Natural killer cell treated with Interleukin-12 subunit alpha and Interleukin-12 subunit beta and Interleukin-15 and Interleukin-18, amount 100 ng/mL, for 72 hours (primary cell): ENCODE results near the gene BTG4. TPM values are rescaled to one million over a fixed set of nuclear protein-coding genes. Genes with fewer than 3 reads are reported as not detected.
A peak's percentile ranks its signal among the peaks of the same experiment; 100 is the strongest.

Experiments
- ATAC-seq, 2 donors: fragments of 150-1000 bp; cut with Tn5 transposase in 1 of 2; sonication (Bioruptor Pico), chemical (Tn5 transposase) in 1 of 2; 2 replicates each; pipeline ENCODE4 v1.10.0; 2021
- DNase-seq: peaks from one replicate; pipeline ENCODE4 v3.0.0; 2022; ENCODE audit warnings: low spot score
- H3K27ac Mint-ChIP-seq, 2 donors: 1 replicate in 1 of 2; 2 replicates in 1 of 2; pipeline ENCODE4 v1.8.0; 2022; ENCODE audit warnings: mixed read lengths in 2 of 2, mild to moderate bottlenecking in 1 of 2, moderate library complexity in 1 of 2
- H3K27me3 Mint-ChIP-seq, 2 donors: 1 replicate in 1 of 2; 2 replicates in 1 of 2; pipeline ENCODE4 v1.8.0; 2022; ENCODE audit warnings: mixed read lengths in 2 of 2
- H3K36me3 Mint-ChIP-seq: one replicate; pipeline ENCODE4 v1.8.0; 2022; ENCODE audit warnings: mixed read lengths
- H3K4me1 Mint-ChIP-seq, 2 donors: 1 replicate in 1 of 2; 2 replicates in 1 of 2; pipeline ENCODE4 v1.8.0; 2022; ENCODE audit warnings: low read depth in 2 of 2, mixed read lengths in 2 of 2, mild to moderate bottlenecking in 1 of 2
- H3K4me3 Mint-ChIP-seq: one replicate; pipeline ENCODE4 v1.8.0; 2022; ENCODE audit warnings: mixed read lengths
- H3K9me3 Mint-ChIP-seq: 2 replicates; pipeline ENCODE4 v1.8.0; 2022; ENCODE audit warnings: mixed read lengths
- total RNA-seq, 2 donors: library from RNA; stranded (reverse); gene quantifications; one replicate each; pipeline ENCODE4 v1.2.3, GENCODE V29; 2022

BTG4 gene
- not detected for total RNA-seq

GRCh38 chr11:111512296-111513239, at the start of gene BTG4:
Gene BTG4 (minus strand): TSS chr11:111512386. CDS start chr11:111498776, 13,610 bp downstream.
- Mint-ChIP-seq H3K9me3 (no peaks in the 10 kb centered on the region), H3K27ac (no peak within 1 kb of the TSS), H3K4me3 (peak within 1 kb of the TSS; percentile 61), H3K4me1 (no peaks in the 10 kb centered on the region), H3K36me3 (no peaks in the 10 kb centered on the region), H3K27me3 (peaks cover 36 to 38% of the 10 kb centered on the region in 2 donors)
- peak; percentile 48 to 50 for ATAC-seq
- no peak for DNase-seq

- no peak overlapping the region for H3K4me3 Mint-ChIP-seq
- H3K27ac Mint-ChIP-seq: no peak overlapping the region
- no peak for DNase-seq
- no peaks in the 10 kb centered on the region for H3K9me3 Mint-ChIP-seq
- no peak for ATAC-seq
- H3K4me1 Mint-ChIP-seq: no peaks in the 10 kb centered on the region
- H3K36me3 Mint-ChIP-seq: no peaks in the 10 kb centered on the region
- peaks cover 0 to 7% of the 10 kb centered on the region in 2 donors for H3K27me3 Mint-ChIP-seq
These were observed 49.7 kb upstream of the BTG4 start for GRCh38 chr11:111561791-111562325.

- no peak for ATAC-seq
These were observed 49.1 kb upstream of the BTG4 start for GRCh38 chr11:111561306-111561705.

GRCh38 chr11:111560800-111561199, 48.6 kb upstream of the BTG4 start:
- H3K4me3 Mint-ChIP-seq: no peak overlapping the region
- H3K4me1 Mint-ChIP-seq: no peaks in the 10 kb centered on the region
- H3K36me3 Mint-ChIP-seq: no peaks in the 10 kb centered on the region
- peaks cover 0 to 7% of the 10 kb centered on the region in 2 donors for H3K27me3 Mint-ChIP-seq
- ATAC-seq (no peak), DNase-seq (no peak)
- H3K9me3 Mint-ChIP-seq: no peaks in the 10 kb centered on the region
- no peak overlapping the region for H3K27ac Mint-ChIP-seq

More at GRCh38 chr11:111561306-111561705, 49.1 kb upstream of the BTG4 start:
- Mint-ChIP-seq H3K36me3 (no peaks in the 10 kb centered on the region), H3K27me3 (peaks cover 0 to 7% of the 10 kb centered on the region in 2 donors), H3K9me3 (no peaks in the 10 kb centered on the region), H3K4me3 (no peak overlapping the region), H3K27ac (no peak overlapping the region), H3K4me1 (no peaks in the 10 kb centered on the region)
- no peak for DNase-seq

- no peaks in the 10 kb centered on the region for H3K4me1 Mint-ChIP-seq
- no peak for ATAC-seq
- no peak for DNase-seq
These were observed 47.7 kb upstream of the BTG4 start for GRCh38 chr11:111559800-111560464.

GRCh38 chr11:111557425-111558111, 45.4 kb upstream of the BTG4 start:
- Mint-ChIP-seq H3K4me1 (no peaks in the 10 kb centered on the region), H3K27me3 (peaks cover 10 to 19% of the 10 kb centered on the region in 2 donors), H3K27ac (no peak overlapping the region), H3K4me3 (no peak overlapping the region), H3K36me3 (peaks cover 6% of the 10 kb centered on the region), H3K9me3 (no peaks in the 10 kb centered on the region)
- ATAC-seq (no peak), DNase-seq (no peak)

More at GRCh38 chr11:111559800-111560464, 47.7 kb upstream of the BTG4 start:
- peaks cover 6% of the 10 kb centered on the region for H3K36me3 Mint-ChIP-seq
- no peak overlapping the region for H3K4me3 Mint-ChIP-seq
- no peaks in the 10 kb centered on the region for H3K9me3 Mint-ChIP-seq
- peaks cover 6 to 15% of the 10 kb centered on the region in 2 donors for H3K27me3 Mint-ChIP-seq
- H3K27ac Mint-ChIP-seq: no peak overlapping the region

GRCh38 chr11:111555255-111555654, 43.1 kb upstream of the BTG4 start:
- Mint-ChIP-seq H3K9me3 (no peaks in the 10 kb centered on the region), H3K4me3 (no peak overlapping the region), H3K27ac (no peak overlapping the region), H3K36me3 (peaks cover 6% of the 10 kb centered on the region), H3K4me1 (no peaks in the 10 kb centered on the region), H3K27me3 (peaks cover 17 to 32% of the 10 kb centered on the region in 2 donors)
- DNase-seq (no peak), ATAC-seq (no peak)

- ATAC-seq (no peak), DNase-seq (no peak)
- Mint-ChIP-seq H3K4me3 (no peak overlapping the region), H3K9me3 (no peaks in the 10 kb centered on the region), H3K36me3 (peaks cover 6% of the 10 kb centered on the region), H3K4me1 (no peaks in the 10 kb centered on the region), H3K27ac (no peak overlapping the region), H3K27me3 (peaks cover 19 to 34% of the 10 kb centered on the region in 2 donors)
These were observed 42.3 kb upstream of the BTG4 start for GRCh38 chr11:111554532-111554931.

- ATAC-seq: no peak
- Mint-ChIP-seq H3K9me3 (no peaks in the 10 kb centered on the region), H3K4me3 (no peak overlapping the region), H3K27ac (no peak overlapping the region), H3K27me3 (peaks cover 41 to 53% of the 10 kb centered on the region in 2 donors), H3K4me1 (no peaks in the 10 kb centered on the region), H3K36me3 (peaks cover 3% of the 10 kb centered on the region)
- DNase-seq: no peak
These were observed 38.1 kb upstream of the BTG4 start for GRCh38 chr11:111550258-111550657.

GRCh38 chr11:111549869-111550203, 37.6 kb upstream of the BTG4 start:
- DNase-seq: no peak
- no peak overlapping the region for H3K27ac Mint-ChIP-seq
- no peaks in the 10 kb centered on the region for H3K4me1 Mint-ChIP-seq
- H3K9me3 Mint-ChIP-seq: no peaks in the 10 kb centered on the region
- no peaks in the 10 kb centered on the region for H3K36me3 Mint-ChIP-seq
- no peak for ATAC-seq
- peaks cover 41 to 53% of the 10 kb centered on the region in 2 donors for H3K27me3 Mint-ChIP-seq
- H3K4me3 Mint-ChIP-seq: no peak overlapping the region

- no peaks in the 10 kb centered on the region for H3K9me3 Mint-ChIP-seq
- H3K27me3 Mint-ChIP-seq: peaks cover 41 to 55% of the 10 kb centered on the region in 2 donors
- no peaks in the 10 kb centered on the region for H3K4me1 Mint-ChIP-seq
- H3K27ac Mint-ChIP-seq: no peak overlapping the region
- H3K36me3 Mint-ChIP-seq: no peaks in the 10 kb centered on the region
- H3K4me3 Mint-ChIP-seq: no peak overlapping the region
- ATAC-seq (no peak), DNase-seq (no peak)
These were observed 37.1 kb upstream of the BTG4 start for GRCh38 chr11:111549196-111549868.

- peaks cover 42 to 63% of the 10 kb centered on the region in 2 donors for H3K27me3 Mint-ChIP-seq
- DNase-seq (no peak), ATAC-seq (no peak)
- H3K9me3 Mint-ChIP-seq: no peaks in the 10 kb centered on the region
- no peak overlapping the region for H3K27ac Mint-ChIP-seq
- no peaks in the 10 kb centered on the region for H3K4me1 Mint-ChIP-seq
- H3K36me3 Mint-ChIP-seq: no peaks in the 10 kb centered on the region
- H3K4me3 Mint-ChIP-seq: no peak overlapping the region
These were observed 36.3 kb upstream of the BTG4 start for GRCh38 chr11:111548525-111548924.
